22Rv1 (cell line): ENCODE measurements around the gene BIRC6.
"Not testable (repeated sequence)": the region's sequence is repeated elsewhere in the genome, so short reads cannot be mapped to it uniquely, and the experiment has no call there.

Experiments
- H3K27ac ChIP-seq: fragments of 450-650 bp; 2 replicates; pipeline ENCODE4 v1.5.1; 2017
- ZFX ChIP-seq: fragments of 450-650 bp; IDR thresholded peaks from 2 replicates; pipeline ENCODE4 v1.6.1; 2017; ENCODE audit warnings: antibody characterized with exemption, borderline replicate concordance
- TF ChIP-seq, protein P1 (sequence below): fragments of 450-650 bp; IDR thresholded peaks from 2 replicates; pipeline ENCODE4 v1.5.1; 2017; ENCODE audit warnings: mild to moderate bottlenecking

BIRC6 gene

DNA sequence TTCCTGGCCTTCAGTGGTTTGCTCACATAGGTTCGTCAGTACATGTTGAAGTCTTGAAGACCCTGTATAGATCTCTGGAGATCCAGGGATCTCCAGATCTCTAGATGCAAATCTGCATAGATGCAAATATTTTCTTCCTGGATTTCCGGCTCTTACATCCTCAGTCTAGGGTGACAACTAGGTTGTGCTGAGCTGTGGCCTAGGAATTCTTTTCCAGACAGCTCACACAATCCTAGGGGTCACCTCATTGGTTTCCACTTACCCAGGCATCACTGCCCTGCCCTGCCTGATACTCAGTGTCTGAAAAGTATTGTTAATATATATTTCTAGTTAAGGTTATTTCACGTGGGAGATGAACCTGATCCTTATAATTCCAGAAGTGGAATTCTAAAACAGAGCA lies 165.9 kb downstream of the BIRC6 start:
- TF ChIP-seq ZFX = no peak
- TF ChIP-seq, protein P1, sequence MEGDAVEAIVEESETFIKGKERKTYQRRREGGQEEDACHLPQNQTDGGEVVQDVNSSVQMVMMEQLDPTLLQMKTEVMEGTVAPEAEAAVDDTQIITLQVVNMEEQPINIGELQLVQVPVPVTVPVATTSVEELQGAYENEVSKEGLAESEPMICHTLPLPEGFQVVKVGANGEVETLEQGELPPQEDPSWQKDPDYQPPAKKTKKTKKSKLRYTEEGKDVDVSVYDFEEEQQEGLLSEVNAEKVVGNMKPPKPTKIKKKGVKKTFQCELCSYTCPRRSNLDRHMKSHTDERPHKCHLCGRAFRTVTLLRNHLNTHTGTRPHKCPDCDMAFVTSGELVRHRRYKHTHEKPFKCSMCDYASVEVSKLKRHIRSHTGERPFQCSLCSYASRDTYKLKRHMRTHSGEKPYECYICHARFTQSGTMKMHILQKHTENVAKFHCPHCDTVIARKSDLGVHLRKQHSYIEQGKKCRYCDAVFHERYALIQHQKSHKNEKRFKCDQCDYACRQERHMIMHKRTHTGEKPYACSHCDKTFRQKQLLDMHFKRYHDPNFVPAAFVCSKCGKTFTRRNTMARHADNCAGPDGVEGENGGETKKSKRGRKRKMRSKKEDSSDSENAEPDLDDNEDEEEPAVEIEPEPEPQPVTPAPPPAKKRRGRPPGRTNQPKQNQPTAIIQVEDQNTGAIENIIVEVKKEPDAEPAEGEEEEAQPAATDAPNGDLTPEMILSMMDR = no peak
- no peak overlapping the region for H3K27ac ChIP-seq

DNA sequence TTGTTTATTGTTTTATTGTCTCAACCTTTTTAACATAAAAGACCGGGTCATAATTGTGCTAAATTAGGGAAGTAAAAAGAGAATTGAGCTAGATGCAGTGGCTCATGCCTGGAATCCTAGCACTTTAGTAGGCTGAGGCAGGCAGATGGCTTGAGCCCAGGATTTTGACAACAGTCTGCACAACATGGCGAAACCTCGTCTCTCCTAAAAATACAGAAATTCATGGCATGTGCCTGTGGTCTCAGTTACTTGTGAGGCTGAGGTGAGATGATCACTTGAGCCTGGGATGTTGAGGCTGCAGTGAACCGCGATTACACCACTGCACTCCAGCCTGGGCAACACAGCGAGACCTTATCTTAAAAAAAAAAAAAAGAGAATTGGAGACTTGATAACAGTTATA lies 166.9 kb downstream of the BIRC6 start:
- no peak overlapping the region for H3K27ac ChIP-seq
- TF ChIP-seq, protein P1 = no peak
- no peak for TF ChIP-seq ZFX

DNA sequence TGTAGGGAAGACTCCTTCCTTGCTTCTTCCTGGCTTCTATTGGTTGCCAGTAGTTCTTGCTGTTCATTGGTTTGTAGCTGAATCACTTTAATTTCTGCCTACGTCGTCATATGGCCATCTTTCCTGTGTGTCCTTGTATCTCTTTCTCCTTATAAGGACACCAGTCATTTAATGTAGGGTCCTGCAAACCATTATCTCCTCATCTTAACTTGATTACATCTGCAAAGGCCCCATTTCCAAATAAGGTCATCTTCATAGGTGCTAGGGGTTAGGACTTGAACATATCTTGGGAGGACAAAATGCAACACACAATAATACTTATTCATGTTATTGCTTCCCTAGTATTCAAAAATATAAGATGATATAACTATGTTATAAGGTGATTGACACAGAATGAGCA lies 175.5 kb downstream of the BIRC6 start:
- H3K27ac ChIP-seq = no peak overlapping the region
- TF ChIP-seq ZFX = no peak
- TF ChIP-seq, protein P1 = no peak

DNA sequence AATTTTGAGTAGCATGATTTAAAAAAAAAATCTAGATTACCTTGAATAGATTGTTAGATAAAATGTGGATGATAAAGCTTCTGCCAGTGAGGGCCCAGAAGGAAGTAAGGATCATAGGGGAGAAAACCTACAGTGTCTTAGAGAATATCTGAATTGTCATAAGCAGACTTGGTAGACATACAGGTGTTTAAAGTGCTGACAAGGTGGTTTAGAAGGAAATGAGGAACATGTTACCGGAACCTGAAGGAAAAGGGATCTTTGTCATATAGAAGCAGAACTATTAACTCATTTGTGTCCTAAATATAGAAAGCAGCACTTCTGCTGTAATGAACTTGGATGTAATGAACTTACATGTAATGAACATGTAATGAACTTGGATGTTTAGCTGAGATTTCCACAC lies 176.1 kb downstream of the BIRC6 start:
- TF ChIP-seq ZFX = no peak
- TF ChIP-seq, protein P1 = no peak

DNA sequence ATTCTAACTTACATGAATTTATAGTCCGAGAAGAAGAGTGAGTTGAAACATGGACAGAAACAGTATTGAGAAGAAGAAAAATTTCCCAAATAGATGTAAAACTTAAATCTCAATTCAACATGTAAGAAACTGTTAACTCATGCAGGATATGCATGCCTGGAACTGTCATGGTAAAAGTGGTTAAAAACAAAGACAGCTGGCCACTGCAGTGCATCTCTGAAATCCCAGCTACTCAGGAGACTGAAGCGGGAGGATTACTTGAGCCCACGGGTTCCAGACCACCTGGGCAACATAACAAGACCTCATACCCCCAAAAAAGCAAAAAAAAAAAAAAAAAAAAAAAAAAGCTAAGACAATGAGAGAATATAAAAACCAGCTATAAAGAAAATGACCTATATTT lies 178.0 kb downstream of the BIRC6 start:
- H3K27ac ChIP-seq = no peak overlapping the region
- TF ChIP-seq ZFX = no peak
- TF ChIP-seq, protein P1 = no peak

More for the DNA sequence above, 176.1 kb downstream of the BIRC6 start:
- H3K27ac ChIP-seq = no peak overlapping the region

DNA sequence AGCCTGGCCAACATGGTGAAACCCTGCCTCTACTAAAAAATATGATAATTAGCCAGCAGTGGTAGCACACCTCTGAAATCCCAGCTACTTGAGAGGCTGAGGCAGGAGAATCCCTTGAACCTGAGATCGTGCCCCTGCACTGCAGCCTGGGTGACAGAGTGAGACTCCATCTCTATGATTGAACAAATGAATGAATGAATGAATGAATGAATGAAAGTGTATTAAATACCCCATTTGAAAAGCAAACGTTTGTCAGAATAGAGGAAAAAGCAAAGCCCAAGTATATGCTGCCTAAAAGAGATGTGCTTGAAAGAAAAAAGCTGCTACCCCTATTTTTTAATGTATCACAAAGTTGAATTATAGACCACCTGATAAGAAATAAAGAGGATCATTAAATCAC lies 181.9 kb downstream of the BIRC6 start:
- H3K27ac ChIP-seq = no peak overlapping the region
- TF ChIP-seq, protein P1 = no peak
- no peak for TF ChIP-seq ZFX

DNA sequence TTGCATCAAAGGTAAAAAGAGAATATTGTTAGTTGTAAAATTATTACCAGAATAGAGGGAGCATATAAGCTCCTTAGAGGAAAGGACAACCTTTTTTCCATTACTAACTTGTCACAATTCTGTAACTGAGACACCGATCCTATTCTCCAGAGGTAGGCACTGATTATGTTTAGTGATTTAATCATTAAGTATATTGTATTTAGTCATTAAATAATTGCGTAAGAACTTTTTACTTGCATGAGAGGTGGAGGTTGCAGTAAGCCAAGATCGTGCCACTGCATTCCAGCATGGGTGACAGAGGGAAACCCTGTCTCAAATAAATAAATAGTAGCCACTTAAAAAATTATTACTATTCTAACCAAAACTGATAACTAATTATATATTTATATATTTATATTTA lies 195.7 kb downstream of the BIRC6 start:
- not testable (repeated sequence) for H3K27ac ChIP-seq

DNA sequence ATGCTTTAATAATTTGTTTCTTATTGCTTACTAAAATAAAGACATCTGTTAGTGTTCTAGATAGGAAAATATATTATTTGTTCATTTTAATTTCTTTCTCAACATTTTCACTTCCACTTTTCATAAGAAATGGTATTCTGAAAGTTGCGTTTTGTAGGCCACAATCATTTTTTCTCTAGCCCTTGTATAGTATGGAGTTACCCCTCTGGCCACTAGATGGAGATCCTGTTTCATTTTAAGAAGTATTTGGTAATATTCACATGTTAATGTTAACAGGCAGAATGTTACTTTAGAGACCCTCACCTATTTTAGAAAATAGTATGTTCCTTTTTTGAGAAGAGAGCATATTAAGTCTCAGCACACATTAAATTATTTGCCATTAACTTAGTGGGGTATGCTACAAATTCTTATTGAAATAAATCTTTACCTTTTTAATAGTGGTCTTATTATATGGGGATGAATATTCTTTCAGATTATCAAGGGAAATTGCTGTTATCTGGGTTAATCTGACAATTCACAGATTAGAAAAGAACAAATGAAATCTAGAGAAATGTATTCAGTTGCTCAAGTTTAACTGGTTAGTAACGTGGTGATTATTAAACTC lies 197.1 kb downstream of the BIRC6 start:
- no peak overlapping the region for H3K27ac ChIP-seq
- TF ChIP-seq, protein P1 = peak; percentile 81
- no peak for TF ChIP-seq ZFX
